ENCODE data around the gene ZNF544.

The ZNF544 gene

DNA sequence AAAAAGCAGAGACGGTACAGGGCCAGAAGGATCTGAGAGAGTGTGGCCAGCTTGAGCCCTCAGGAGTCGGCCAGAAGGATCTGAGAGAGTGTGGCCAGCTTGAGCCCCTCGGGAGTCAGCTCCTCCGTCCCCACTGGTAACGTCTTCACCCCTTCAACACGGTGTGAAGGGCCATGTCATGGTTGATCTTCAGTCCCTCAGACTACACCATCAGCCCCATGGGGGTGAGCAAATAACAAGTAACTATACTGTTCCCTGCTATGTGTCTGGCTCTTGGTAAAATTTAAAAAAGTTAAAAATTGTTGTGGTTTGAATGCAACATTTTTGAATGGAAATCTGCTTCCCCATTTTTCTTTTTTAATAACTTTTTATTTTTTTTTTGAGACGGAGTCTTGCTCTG is 48.5 kb downstream of the ZNF544 start:
- TF ChIP-seq EZH2 (IDR thresholded peaks at IDR 0.05; ENCODE audit: borderline replicate concordance, low read length): no peak
- TF ChIP-seq, protein P1, sequence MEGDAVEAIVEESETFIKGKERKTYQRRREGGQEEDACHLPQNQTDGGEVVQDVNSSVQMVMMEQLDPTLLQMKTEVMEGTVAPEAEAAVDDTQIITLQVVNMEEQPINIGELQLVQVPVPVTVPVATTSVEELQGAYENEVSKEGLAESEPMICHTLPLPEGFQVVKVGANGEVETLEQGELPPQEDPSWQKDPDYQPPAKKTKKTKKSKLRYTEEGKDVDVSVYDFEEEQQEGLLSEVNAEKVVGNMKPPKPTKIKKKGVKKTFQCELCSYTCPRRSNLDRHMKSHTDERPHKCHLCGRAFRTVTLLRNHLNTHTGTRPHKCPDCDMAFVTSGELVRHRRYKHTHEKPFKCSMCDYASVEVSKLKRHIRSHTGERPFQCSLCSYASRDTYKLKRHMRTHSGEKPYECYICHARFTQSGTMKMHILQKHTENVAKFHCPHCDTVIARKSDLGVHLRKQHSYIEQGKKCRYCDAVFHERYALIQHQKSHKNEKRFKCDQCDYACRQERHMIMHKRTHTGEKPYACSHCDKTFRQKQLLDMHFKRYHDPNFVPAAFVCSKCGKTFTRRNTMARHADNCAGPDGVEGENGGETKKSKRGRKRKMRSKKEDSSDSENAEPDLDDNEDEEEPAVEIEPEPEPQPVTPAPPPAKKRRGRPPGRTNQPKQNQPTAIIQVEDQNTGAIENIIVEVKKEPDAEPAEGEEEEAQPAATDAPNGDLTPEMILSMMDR (IDR thresholded peaks at IDR 0.05; ENCODE audit: low read length): no peak
- Histone ChIP-seq H3K4me3 (ENCODE audit: low read depth, low read length, poor library complexity, severe bottlenecking) (no peak overlapping the region), H3K79me2 (ENCODE audit: insufficient read depth, low read length) (peaks cover 26% of the 10 kb centered on the region), H3K27ac (ENCODE audit: low read depth, low read length, poor library complexity, severe bottlenecking) (no peak overlapping the region), H3K9me2 (ENCODE audit: low read depth, low read length) (no peaks in the 10 kb centered on the region), H4K20me1 (ENCODE audit: insufficient read depth, low read length) (no peaks in the 10 kb centered on the region), H3K9me3 (ENCODE audit: low read length) (peaks cover 18% of the 10 kb centered on the region), H3K4me1 (ENCODE audit: insufficient read depth, low read length, severe bottlenecking) (peaks cover 18% of the 10 kb centered on the region), H3F3A (ENCODE audit: insufficient read depth, low read length) (no peaks in the 10 kb centered on the region), H3K4me2 (ENCODE audit: low read length) (no peak overlapping the region), H2AFZ (ENCODE audit: low read length) (no peak overlapping the region), H3K9ac (ENCODE audit: low read length) (no peak overlapping the region), H3K36me3 (ENCODE audit: insufficient read depth, low read length) (peaks cover 60% of the 10 kb centered on the region), H3K27me3 (ENCODE audit: insufficient read depth, low read length) (no peaks in the 10 kb centered on the region)

DNA sequence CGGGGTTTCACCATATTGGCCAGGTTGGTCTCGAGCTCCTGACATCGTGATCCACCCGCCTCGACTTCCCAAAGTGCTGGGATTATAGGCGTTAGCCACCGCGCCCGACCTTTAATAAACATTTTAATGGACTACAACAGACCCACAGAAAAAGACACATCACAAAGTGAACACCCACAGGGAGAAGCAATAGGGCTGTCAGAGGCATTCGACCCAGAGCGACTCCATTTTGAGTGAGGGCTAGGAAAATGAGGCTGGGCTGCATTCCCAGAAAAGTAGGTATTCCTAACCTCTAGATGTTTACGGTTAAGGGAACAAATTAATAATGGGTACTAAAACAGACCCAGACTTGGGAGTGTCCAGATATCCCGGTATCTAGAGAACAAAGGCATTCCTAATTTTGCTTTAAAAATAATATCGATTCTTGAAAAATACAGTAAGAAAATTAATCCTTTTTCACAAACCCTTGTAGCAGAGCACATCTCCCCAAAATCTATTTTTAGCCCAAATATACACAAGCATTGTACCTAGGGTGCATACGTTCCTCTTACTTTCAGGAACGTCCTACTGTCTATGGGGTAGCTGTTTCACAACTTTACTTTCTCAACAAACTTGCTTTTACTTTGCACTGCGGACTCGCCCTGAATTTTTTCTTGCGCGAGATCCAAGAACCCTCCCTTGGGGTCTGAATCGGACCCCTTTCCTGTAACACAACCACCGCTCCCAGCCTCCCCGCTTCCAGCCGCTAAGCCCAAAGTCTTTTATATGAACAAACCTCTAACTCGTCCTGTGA is 49.2 kb downstream of the ZNF544 start:
- Histone ChIP-seq H3F3A (ENCODE audit: insufficient read depth, low read length) (no peaks in the 10 kb centered on the region), H2AFZ (ENCODE audit: low read length) (no peak overlapping the region; the same call in 1 of the 2 replicates), H4K20me1 (ENCODE audit: insufficient read depth, low read length) (no peaks in the 10 kb centered on the region), H3K27ac (ENCODE audit: low read depth, low read length, poor library complexity, severe bottlenecking) (peak overlapping the region; percentile 74), H3K4me1 (ENCODE audit: insufficient read depth, low read length, severe bottlenecking) (peaks cover 18% of the 10 kb centered on the region), H3K9ac (ENCODE audit: low read length) (peak overlapping the region; percentile 80), H3K9me2 (ENCODE audit: low read depth, low read length) (no peaks in the 10 kb centered on the region), H3K27me3 (ENCODE audit: insufficient read depth, low read length) (no peaks in the 10 kb centered on the region), H3K4me3 (ENCODE audit: low read depth, low read length, poor library complexity, severe bottlenecking) (peak overlapping the region; percentile 98), H3K79me2 (ENCODE audit: insufficient read depth, low read length) (peaks cover 29% of the 10 kb centered on the region), H3K9me3 (ENCODE audit: low read length) (peaks cover 18% of the 10 kb centered on the region), H3K4me2 (ENCODE audit: low read length) (peak overlapping the region; percentile 98), H3K36me3 (ENCODE audit: insufficient read depth, low read length) (peaks cover 66% of the 10 kb centered on the region)
- TF ChIP-seq, protein P1 (IDR thresholded peaks at IDR 0.05; ENCODE audit: low read length): no peak
- TF ChIP-seq EZH2 (IDR thresholded peaks at IDR 0.05; ENCODE audit: borderline replicate concordance, low read length): no peak

DNA sequence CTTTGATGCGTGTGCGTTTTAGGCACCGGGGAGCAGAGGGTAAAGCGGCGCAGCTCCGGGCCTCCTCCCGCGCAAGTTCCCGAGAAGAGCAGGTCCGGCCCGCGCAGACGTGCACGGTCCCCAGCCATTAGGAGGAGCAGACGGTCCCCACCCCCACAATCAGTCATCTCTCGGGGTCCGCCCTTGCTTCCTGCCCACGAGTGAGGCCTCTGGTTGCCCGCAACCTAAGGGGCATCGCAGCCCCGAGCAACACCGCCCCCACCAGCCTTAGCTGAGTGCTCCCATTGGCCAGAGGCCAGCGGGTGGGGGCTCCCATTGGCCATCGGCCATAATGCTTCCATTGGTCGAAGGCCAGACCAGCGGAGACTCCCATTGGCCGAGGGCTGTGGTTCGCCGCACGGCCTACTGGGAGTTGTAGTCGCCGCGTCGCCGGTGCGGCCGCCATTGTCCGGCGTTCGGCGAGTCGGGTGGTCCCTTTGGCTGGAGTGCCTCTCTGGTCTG is 49.9 kb downstream of the ZNF544 start, which contains the start of gene ZNF8:
ZNF8 (plus strand) TSS at position 415 of the 501 bp plus-strand sequence. CDS start 127 bp downstream, outside the sequence.
- Histone ChIP-seq H3K9me2 (ENCODE audit: low read depth, low read length) (no peaks in the 10 kb centered on the region), H3K4me1 (ENCODE audit: insufficient read depth, low read length, severe bottlenecking) (peaks cover 18% of the 10 kb centered on the region), H3K9ac (ENCODE audit: low read length) (peak within 1 kb of the TSS; percentile 98), H3K27ac (ENCODE audit: low read depth, low read length, poor library complexity, severe bottlenecking) (peak within 1 kb of the TSS; percentile 74), H3F3A (ENCODE audit: insufficient read depth, low read length) (no peaks in the 10 kb centered on the region), H3K4me2 (ENCODE audit: low read length) (peak within 1 kb of the TSS; percentile 98), H3K27me3 (ENCODE audit: insufficient read depth, low read length) (no peaks in the 10 kb centered on the region), H4K20me1 (ENCODE audit: insufficient read depth, low read length) (no peaks in the 10 kb centered on the region), H3K4me3 (ENCODE audit: low read depth, low read length, poor library complexity, severe bottlenecking) (peak within 1 kb of the TSS; percentile 98), H3K36me3 (ENCODE audit: insufficient read depth, low read length) (peaks cover 69% of the 10 kb centered on the region), H2AFZ (ENCODE audit: low read length) (peak within 1 kb of the TSS; percentile 64; the same call in 1 of the 2 replicates), H3K9me3 (ENCODE audit: low read length) (peaks cover 18% of the 10 kb centered on the region), H3K79me2 (ENCODE audit: insufficient read depth, low read length) (peaks cover 29% of the 10 kb centered on the region)
- no peak for TF ChIP-seq EZH2 (IDR thresholded peaks at IDR 0.05; ENCODE audit: borderline replicate concordance, low read length)
- TF ChIP-seq, protein P1 (IDR thresholded peaks at IDR 0.05; ENCODE audit: low read length): no peak
